Esophagus squamous epithelium (tissue), 4 donors: ENCODE data around the gene ADRA1B.

Source experiments
- POLR2A ChIP-seq, 4 donors: fragments of 450-650 bp; IDR thresholded peaks; one replicate each; pipeline ENCODE4 v1.6.1; 2017; ENCODE audit warnings: antibody characterized with exemption in 4 of 4, mild to moderate bottlenecking in 4 of 4, moderate library complexity in 3 of 4
- TF ChIP-seq, protein P1 (sequence below), 6 experiments: fragments of 450-650 bp in 4 of 6; fragments of 200-600 bp in 2 of 6; sonication (generic) in 2 of 6; IDR thresholded peaks; one replicate each; pipeline ENCODE4 v1.5.1; 2016 to 2019; ENCODE audit warnings: antibody characterized with exemption in 6 of 6, mild to moderate bottlenecking in 4 of 6, moderate library complexity in 4 of 6

DNA sequence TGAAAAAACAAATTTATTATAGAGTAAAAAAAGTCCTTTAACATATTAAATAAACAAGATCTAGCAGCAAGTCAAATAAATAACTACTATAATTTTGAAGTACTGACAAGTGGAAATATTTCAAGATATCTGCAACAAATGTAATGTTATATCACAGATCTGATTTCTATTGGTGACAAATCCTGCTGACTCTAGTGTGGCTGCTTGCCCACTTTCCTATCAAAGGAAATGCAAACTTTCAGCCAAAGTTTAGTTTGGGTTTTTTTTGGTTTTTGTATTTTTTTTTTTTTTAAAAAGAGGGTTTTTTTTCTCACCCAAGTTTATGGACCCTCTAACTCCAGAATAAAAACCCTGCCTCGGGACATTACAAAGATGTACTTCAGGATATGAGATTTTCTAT is 12.9 kb downstream of the ADRA1B start:
- no peak for TF ChIP-seq POLR2A (IDR thresholded peaks at IDR 0.05)
- TF ChIP-seq, protein P1, sequence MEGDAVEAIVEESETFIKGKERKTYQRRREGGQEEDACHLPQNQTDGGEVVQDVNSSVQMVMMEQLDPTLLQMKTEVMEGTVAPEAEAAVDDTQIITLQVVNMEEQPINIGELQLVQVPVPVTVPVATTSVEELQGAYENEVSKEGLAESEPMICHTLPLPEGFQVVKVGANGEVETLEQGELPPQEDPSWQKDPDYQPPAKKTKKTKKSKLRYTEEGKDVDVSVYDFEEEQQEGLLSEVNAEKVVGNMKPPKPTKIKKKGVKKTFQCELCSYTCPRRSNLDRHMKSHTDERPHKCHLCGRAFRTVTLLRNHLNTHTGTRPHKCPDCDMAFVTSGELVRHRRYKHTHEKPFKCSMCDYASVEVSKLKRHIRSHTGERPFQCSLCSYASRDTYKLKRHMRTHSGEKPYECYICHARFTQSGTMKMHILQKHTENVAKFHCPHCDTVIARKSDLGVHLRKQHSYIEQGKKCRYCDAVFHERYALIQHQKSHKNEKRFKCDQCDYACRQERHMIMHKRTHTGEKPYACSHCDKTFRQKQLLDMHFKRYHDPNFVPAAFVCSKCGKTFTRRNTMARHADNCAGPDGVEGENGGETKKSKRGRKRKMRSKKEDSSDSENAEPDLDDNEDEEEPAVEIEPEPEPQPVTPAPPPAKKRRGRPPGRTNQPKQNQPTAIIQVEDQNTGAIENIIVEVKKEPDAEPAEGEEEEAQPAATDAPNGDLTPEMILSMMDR (IDR thresholded peaks at IDR 0.05) = no peak
